Ishikawa (cell line): ENCODE data around the gene GNRH2.

Experiments used
- FOXM1 ChIP-seq: IDR thresholded peaks from 2 replicates; pipeline ENCODE4 v1.6.1; 2012; ENCODE audit warnings: low read depth, borderline replicate concordance
- NFIC ChIP-seq: IDR thresholded peaks from 2 replicates; pipeline ENCODE4 v1.6.1; 2012
- RAD21 ChIP-seq: IDR thresholded peaks from 2 replicates; pipeline ENCODE4 v1.6.1; 2012; ENCODE audit warnings: low read depth
- TAF1 ChIP-seq: IDR thresholded peaks from 2 replicates; pipeline ENCODE4 v1.6.1; 2012; ENCODE audit warnings: low read depth, mild to moderate bottlenecking
- TEAD4 ChIP-seq: IDR thresholded peaks from 2 replicates; pipeline ENCODE4 v1.6.1; 2012

GRCh38 chr20:3068986-3069900 lies 25.8 kb downstream of the GNRH2 start:
- TF ChIP-seq FOXM1 (no peak), TEAD4 (no peak), RAD21 (peak; percentile 38; the same call in 1 of the 2 replicates), TAF1 (no peak), NFIC (no peak)
